ENCODE results near the gene MGAT4C. TPM values are rescaled to one million over a fixed set of nuclear protein-coding genes. Genes with fewer than 3 reads are reported as not detected.
"Not testable (repeated sequence)": the region's sequence is repeated elsewhere in the genome, so short reads cannot be mapped to it uniquely, and the experiment has no call there.

The MGAT4C gene
- total RNA-seq = not detected in 2 replicates

- intact Hi-C loops (cut with micrococcal nuclease) = no loop called here
Observed at GRCh38 chr12:86256163-86256562, at the start of gene MGAT4C. TSS of gene MGAT4C (minus strand) at chr12:86256391.

GRCh38 chr12:86296396-86296795, 40.2 kb upstream of the MGAT4C start:
- intact Hi-C loops (cut with micrococcal nuclease) = not testable (repeated sequence)

- intact Hi-C loops (cut with micrococcal nuclease) = no loop called here
Observed at GRCh38 chr12:86293682-86294240, 37.6 kb upstream of the MGAT4C start.

GRCh38 chr12:86292480-86292879, 36.3 kb upstream of the MGAT4C start:
- intact Hi-C loops (cut with micrococcal nuclease) = no loop called here

GRCh38 chr12:86290615-86291014, 34.4 kb upstream of the MGAT4C start:
- intact Hi-C loops (cut with micrococcal nuclease) = no loop called here

GRCh38 chr12:86286119-86286518, 29.9 kb upstream of the MGAT4C start:
- intact Hi-C loops (cut with micrococcal nuclease) = no loop called here

- intact Hi-C loops (cut with micrococcal nuclease) = no loop called here
Observed at GRCh38 chr12:86283620-86284019, 27.4 kb upstream of the MGAT4C start.

- intact Hi-C loops (cut with micrococcal nuclease) = no loop called here
Observed at GRCh38 chr12:86275356-86275755, 19.2 kb upstream of the MGAT4C start.

- intact Hi-C loops (cut with micrococcal nuclease) = no loop called here
Observed at GRCh38 chr12:86265329-86265695, 9.1 kb upstream of the MGAT4C start.

GRCh38 chr12:86264451-86265328, 8.5 kb upstream of the MGAT4C start:
- intact Hi-C loops (cut with micrococcal nuclease) = no loop called here

GRCh38 chr12:86261578-86261977, 5.4 kb upstream of the MGAT4C start:
- intact Hi-C loops (cut with micrococcal nuclease) = no loop called here

GRCh38 chr12:86261142-86261541, 5.0 kb upstream of the MGAT4C start:
- intact Hi-C loops (cut with micrococcal nuclease) = no loop called here

- intact Hi-C loops (cut with micrococcal nuclease) = no loop called here
Observed at GRCh38 chr12:86260183-86260582, 4.0 kb upstream of the MGAT4C start.

- intact Hi-C loops (cut with micrococcal nuclease) = no loop called here
Observed at GRCh38 chr12:86257134-86257533, 943 bp upstream of the MGAT4C start.

GRCh38 chr12:86254399-86255107, 1.6 kb downstream of the MGAT4C start:
- intact Hi-C loops (cut with micrococcal nuclease) = no loop called here

- intact Hi-C loops (cut with micrococcal nuclease) = no loop called here
Observed at GRCh38 chr12:86249851-86250250, 6.3 kb downstream of the MGAT4C start.

- intact Hi-C loops (cut with micrococcal nuclease) = no loop called here
Observed at GRCh38 chr12:86249276-86249675, 6.9 kb downstream of the MGAT4C start.

GRCh38 chr12:86247871-86248270, 8.3 kb downstream of the MGAT4C start:
- intact Hi-C loops (cut with micrococcal nuclease) = no loop called here

GRCh38 chr12:86241600-86241999, 14.6 kb downstream of the MGAT4C start:
- intact Hi-C loops (cut with micrococcal nuclease) = no loop called here

GRCh38 chr12:86234316-86234855, 21.8 kb downstream of the MGAT4C start:
- intact Hi-C loops (cut with micrococcal nuclease) = no loop called here

GRCh38 chr12:86233126-86233525, 23.1 kb downstream of the MGAT4C start:
- intact Hi-C loops (cut with micrococcal nuclease) = no loop called here

GRCh38 chr12:86230516-86231146, 25.6 kb downstream of the MGAT4C start:
- intact Hi-C loops (cut with micrococcal nuclease) = no loop called here
